HFFc6 (cell line): Measurements from ENCODE around the gene LIPA. TPM values are rescaled to one million over a fixed set of nuclear protein-coding genes. Genes with fewer than 3 reads are reported as not detected.
"Not testable (repeated sequence)": the region's sequence is repeated elsewhere in the genome, so short reads cannot be mapped to it uniquely, and the experiment has no call there.

Source experiments
- DNase-seq: peaks from one replicate; pipeline ENCODE4 v3.0.0-alpha.2; 2018
- H3K27ac Mint-ChIP-seq: 2 replicates; pipeline ENCODE4 v1.8.0; 2020; ENCODE audit warnings: mild to moderate bottlenecking, mixed read lengths
- H3K27me3 Mint-ChIP-seq: 2 replicates; pipeline ENCODE4 v1.8.0; 2021; ENCODE audit warnings: mild to moderate bottlenecking, moderate library complexity, mixed read lengths; ENCODE audit not compliant: insufficient read depth
- H3K36me3 Mint-ChIP-seq: 2 replicates; pipeline ENCODE4 v1.8.0; 2021; ENCODE audit warnings: low read depth, mixed read lengths
- H3K4me1 Mint-ChIP-seq: 2 replicates; pipeline ENCODE4 v1.8.0; 2020; ENCODE audit warnings: low read depth, mixed read lengths
- H3K4me3 Mint-ChIP-seq: 2 replicates; pipeline ENCODE4 v1.8.0; 2020; ENCODE audit warnings: mild to moderate bottlenecking, moderate library complexity, mixed read lengths
- H3K9me3 Mint-ChIP-seq: 2 replicates; pipeline ENCODE4 v1.8.0; 2020; ENCODE audit warnings: mild to moderate bottlenecking, mixed read lengths
- total RNA-seq, 6 experiments: library from RNA; stranded (reverse); fragmentation: NEBNext Ultra II Directional; extraction: Animal tissue kit (Norgen Biotek cat#: 25700); gene quantifications; 2 replicates in 1 of 6; 3 replicates in 5 of 6; pipeline ENCODE4 v1.2.3, GENCODE V29; 2021
- TF ChIP-seq, protein P1 (sequence below): fragments of 200-600 bp; sonication (generic); IDR thresholded peaks from 2 replicates; pipeline ENCODE4 v1.5.0; 2021; ENCODE audit warnings: antibody characterized with exemption, mild to moderate bottlenecking

The LIPA gene
- total RNA-seq, 6 experiments from 2014 or later: 108 to 212 (median 122) TPM

GRCh38 chr10:89296220-89296648 lies 44.7 kb upstream of the LIPA start:
- no peaks in the 10 kb centered on the region for H3K27me3 Mint-ChIP-seq
- peak overlapping the region; percentile 87 for H3K27ac Mint-ChIP-seq
- H3K9me3 Mint-ChIP-seq: 0 out of 2 replicates have a peak, but pooled peaks cover 5% of the 10 kb centered on the region
- peaks cover 6% of the 10 kb centered on the region for H3K36me3 Mint-ChIP-seq
- peak; percentile 41 for DNase-seq
- peaks cover 58% of the 10 kb centered on the region for H3K4me1 Mint-ChIP-seq
- H3K4me3 Mint-ChIP-seq: peak overlapping the region; percentile 17
- TF ChIP-seq, protein P1, sequence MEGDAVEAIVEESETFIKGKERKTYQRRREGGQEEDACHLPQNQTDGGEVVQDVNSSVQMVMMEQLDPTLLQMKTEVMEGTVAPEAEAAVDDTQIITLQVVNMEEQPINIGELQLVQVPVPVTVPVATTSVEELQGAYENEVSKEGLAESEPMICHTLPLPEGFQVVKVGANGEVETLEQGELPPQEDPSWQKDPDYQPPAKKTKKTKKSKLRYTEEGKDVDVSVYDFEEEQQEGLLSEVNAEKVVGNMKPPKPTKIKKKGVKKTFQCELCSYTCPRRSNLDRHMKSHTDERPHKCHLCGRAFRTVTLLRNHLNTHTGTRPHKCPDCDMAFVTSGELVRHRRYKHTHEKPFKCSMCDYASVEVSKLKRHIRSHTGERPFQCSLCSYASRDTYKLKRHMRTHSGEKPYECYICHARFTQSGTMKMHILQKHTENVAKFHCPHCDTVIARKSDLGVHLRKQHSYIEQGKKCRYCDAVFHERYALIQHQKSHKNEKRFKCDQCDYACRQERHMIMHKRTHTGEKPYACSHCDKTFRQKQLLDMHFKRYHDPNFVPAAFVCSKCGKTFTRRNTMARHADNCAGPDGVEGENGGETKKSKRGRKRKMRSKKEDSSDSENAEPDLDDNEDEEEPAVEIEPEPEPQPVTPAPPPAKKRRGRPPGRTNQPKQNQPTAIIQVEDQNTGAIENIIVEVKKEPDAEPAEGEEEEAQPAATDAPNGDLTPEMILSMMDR: no peak

DNA sequence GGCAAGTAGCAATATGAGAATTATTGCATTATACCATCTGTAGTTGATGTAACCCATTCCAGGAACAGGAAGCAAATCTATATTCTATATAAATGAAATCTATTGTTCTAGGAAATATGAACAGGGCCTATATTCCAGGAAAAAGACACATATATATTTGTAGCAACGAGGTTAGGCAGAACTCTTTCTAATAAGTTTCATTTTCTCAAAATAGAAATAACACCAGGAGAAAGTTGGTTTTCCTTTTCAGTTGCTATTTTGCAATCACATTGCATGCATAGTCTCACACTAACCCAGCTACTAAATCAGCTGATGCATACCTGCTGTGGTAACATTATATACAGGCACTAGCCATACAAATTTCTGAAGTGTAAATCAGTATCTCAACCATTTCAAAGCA lies 44.0 kb upstream of the LIPA start:
- Mint-ChIP-seq H3K36me3 (peaks cover 6% of the 10 kb centered on the region), H3K27me3 (no peaks in the 10 kb centered on the region), H3K9me3 (0 out of 2 replicates have a peak, but pooled peaks cover 5% of the 10 kb centered on the region), H3K4me1 (peaks cover 52% of the 10 kb centered on the region), H3K27ac (peak overlapping the region; percentile 87), H3K4me3 (peak overlapping the region; percentile 17; the same call in 1 of the 2 replicates)
- DNase-seq: peak; percentile 63
- TF ChIP-seq, protein P1: no peak

DNA sequence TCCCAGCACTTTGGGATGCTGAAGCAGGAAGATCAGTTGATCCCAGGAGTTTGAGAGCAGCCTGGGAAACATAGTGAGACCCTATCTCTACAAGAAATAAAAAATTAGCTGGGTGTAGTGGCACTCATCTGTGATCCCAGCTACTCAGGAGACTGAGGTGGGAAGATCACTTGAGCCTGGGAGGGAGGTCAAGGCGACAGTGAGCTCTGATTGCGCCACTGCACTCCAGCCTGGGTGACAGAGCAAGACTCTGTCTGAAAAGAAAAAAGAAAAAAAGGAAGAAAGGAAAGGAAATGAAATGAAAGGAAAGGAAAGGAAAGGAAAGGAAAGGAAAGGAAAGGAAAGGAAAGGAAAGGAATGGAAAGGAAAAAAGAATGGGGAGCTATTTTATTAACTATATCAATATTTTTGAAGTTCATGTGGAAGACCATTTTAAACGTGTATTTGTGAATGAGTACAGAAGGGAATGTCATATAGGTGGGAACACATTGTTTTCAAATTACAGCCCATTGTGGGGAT lies 43.2 kb upstream of the LIPA start:
- Mint-ChIP-seq H3K4me1 (peaks cover 49% of the 10 kb centered on the region), H3K27ac (peak overlapping the region; percentile 30; the same call in 1 of the 2 replicates), H3K36me3 (peaks cover 6% of the 10 kb centered on the region), H3K4me3 (no peak overlapping the region; the same call in 1 of the 2 replicates), H3K9me3 (0 out of 2 replicates have a peak, but pooled peaks cover 5% of the 10 kb centered on the region), H3K27me3 (no peaks in the 10 kb centered on the region)
- no peak for DNase-seq
- TF ChIP-seq, protein P1: no peak

DNA sequence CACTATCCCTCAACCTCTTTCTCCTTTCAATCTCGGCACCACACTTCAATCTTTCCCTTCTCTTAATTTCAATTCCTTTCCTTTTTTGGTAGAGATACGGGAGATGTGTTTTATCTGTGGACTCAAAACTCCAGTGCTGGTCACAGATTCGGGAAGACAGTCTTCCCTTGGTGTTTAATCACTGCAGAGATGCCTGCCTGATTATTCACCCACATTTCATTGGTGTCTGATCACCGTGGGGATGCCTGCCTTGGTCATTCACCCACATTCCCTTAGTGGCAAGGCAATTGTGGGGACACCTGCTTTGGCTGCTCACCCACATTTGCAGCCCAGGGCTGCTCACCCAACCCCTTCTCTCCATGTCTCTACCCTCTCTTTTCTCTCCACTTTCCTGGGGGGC lies 33.7 kb upstream of the LIPA start:
- peak; percentile 78 for DNase-seq
- peak overlapping the region; percentile 69 for H3K4me3 Mint-ChIP-seq
- not testable (repeated sequence) for H3K9me3 Mint-ChIP-seq, H3K27me3 Mint-ChIP-seq
- H3K36me3 Mint-ChIP-seq: peaks cover 10% of the 10 kb centered on the region
- peaks cover 64% of the 10 kb centered on the region for H3K4me1 Mint-ChIP-seq
- H3K27ac Mint-ChIP-seq: peak overlapping the region; percentile 89

- Mint-ChIP-seq H3K36me3 (peaks cover 10% of the 10 kb centered on the region), H3K4me1 (peaks cover 70% of the 10 kb centered on the region), H3K27ac (peak overlapping the region; percentile 89), H3K4me3 (peak overlapping the region; percentile 69)
- H3K9me3 Mint-ChIP-seq, H3K27me3 Mint-ChIP-seq, DNase-seq: not testable (repeated sequence)
Observed at GRCh38 chr10:89284711-89285110, 33.1 kb upstream of the LIPA start.

GRCh38 chr10:89283936-89284475 lies 32.4 kb upstream of the LIPA start:
- peak; percentile 88 for DNase-seq
- H3K36me3 Mint-ChIP-seq: peaks cover 10% of the 10 kb centered on the region
- H3K27ac Mint-ChIP-seq: peak overlapping the region; percentile 89

More at GRCh38 chr10:89283936-89284475, 32.4 kb upstream of the LIPA start:
- TF ChIP-seq, protein P1: no peak
- peaks cover 77% of the 10 kb centered on the region for H3K4me1 Mint-ChIP-seq
- H3K27me3 Mint-ChIP-seq: no peaks in the 10 kb centered on the region
- H3K4me3 Mint-ChIP-seq: peak overlapping the region; percentile 69
- no peaks in the 10 kb centered on the region for H3K9me3 Mint-ChIP-seq
